Body of pancreas (tissue), 4 donors: ENCODE data around the gene STK38.

Experiments used
- CTCF ChIP-seq, 7 experiments: fragments of 450-650 bp in 4 of 7; fragments of 200-600 bp in 3 of 7; sonication (generic) in 3 of 7; IDR thresholded peaks; one replicate each; pipeline ENCODE4 v1.5.1; 2016 to 2019; ENCODE audit warnings: antibody characterized with exemption in 7 of 7
- POLR2A ChIP-seq, 3 donors: fragments of 450-650 bp; IDR thresholded peaks; one replicate each; pipeline ENCODE4 v1.6.1; 2016; ENCODE audit warnings: antibody characterized with exemption in 3 of 3, mild to moderate bottlenecking in 2 of 3

- TF ChIP-seq CTCF (IDR thresholded peaks at IDR 0.05) (no peak), POLR2A (IDR thresholded peaks at IDR 0.05) (no peak)
Observed at GRCh38 chr6:36514554-36515456, 32.5 kb downstream of the STK38 start.
